Stimulated activated CD8-positive, alpha-beta memory T cell treated with anti-CD3 and anti-CD28 coated beads, Interleukin-15, amount 100 ng/mL, for 1 hour (primary cell): Measurements from ENCODE around the gene TAF4B.
A peak's percentile ranks its signal among the peaks of the same experiment; 100 is the strongest.
"Not testable (repeated sequence)": the region's sequence is repeated elsewhere in the genome, so short reads cannot be mapped to it uniquely, and the experiment has no call there.

Experiments
- DNase-seq: peaks from one replicate; pipeline ENCODE4 v3.0.0-alpha.2; 2020; ENCODE audit warnings: low read depth

Gene TAF4B, protein sequence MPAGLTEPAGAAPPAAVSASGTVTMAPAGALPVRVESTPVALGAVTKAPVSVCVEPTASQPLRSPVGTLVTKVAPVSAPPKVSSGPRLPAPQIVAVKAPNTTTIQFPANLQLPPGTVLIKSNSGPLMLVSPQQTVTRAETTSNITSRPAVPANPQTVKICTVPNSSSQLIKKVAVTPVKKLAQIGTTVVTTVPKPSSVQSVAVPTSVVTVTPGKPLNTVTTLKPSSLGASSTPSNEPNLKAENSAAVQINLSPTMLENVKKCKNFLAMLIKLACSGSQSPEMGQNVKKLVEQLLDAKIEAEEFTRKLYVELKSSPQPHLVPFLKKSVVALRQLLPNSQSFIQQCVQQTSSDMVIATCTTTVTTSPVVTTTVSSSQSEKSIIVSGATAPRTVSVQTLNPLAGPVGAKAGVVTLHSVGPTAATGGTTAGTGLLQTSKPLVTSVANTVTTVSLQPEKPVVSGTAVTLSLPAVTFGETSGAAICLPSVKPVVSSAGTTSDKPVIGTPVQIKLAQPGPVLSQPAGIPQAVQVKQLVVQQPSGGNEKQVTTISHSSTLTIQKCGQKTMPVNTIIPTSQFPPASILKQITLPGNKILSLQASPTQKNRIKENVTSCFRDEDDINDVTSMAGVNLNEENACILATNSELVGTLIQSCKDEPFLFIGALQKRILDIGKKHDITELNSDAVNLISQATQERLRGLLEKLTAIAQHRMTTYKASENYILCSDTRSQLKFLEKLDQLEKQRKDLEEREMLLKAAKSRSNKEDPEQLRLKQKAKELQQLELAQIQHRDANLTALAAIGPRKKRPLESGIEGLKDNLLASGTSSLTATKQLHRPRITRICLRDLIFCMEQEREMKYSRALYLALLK

DNA sequence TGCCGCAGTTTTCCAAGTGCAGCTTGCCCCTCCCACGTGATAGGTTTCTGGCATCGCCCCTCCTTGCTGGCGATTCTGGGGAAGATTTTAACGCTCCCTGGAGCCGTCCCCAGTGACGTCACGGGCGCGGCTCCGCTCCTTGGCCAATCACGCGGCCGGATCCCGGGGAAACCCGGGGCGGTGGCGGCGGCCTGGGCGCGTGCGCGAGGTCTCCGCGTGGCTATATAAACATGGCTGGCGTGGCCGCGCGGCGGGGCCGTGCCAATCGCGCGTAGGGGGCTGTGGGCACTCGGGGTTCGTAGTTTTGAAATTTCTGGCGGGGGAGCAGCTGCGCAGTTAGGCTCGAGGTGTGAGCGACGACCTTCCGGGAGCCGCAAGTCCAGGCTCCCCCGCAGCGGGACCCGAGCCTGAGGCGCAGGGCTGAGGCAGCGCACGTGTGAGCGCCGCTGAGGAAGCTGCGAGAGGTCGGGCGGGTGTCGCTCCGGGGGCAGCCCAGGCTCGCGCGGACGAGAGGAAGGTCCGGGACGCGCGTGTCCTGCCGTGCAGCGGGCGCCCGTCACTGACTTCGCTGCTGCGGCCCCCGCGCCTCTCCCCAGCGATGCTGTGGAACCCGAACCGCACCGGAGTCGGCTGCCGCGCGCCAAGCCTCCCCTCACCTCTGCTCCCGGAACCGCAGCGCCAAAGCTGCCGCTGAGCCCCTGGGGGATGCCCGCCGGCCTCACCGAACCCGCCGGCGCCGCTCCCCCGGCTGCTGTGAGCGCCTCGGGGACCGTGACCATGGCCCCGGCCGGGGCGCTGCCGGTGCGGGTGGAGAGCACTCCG lies at the start of gene TAF4B:
TSS of gene TAF4B (plus strand) at position 217 of the 822 bp plus-strand sequence. CDS start at position 706, 489 bp downstream.
- DNase-seq: peak; percentile 84

DNA sequence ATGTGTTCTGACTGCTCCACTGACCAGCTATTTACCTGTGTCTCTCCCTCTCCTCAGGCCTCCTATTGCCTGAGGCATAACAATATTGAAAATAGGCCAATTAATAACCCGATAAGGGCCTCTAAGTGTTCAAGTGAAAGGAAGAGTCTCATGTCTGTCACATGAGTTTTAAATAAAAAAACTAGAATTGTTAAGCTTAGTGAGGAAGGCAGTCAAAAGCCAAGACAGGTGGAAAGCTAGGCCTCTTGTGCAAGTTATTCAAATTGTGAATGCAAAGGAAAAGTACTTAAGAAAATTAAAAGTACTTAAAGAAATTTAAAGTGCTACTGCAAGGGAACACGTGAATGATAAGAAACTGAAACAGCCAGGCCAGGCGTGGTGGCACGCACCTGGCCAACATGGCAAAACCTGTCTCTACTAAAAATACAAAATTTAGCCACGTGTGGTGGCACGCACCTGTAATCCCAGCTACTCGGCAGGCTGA lies 44.9 kb upstream of the TAF4B start:
- no peak for DNase-seq

DNA sequence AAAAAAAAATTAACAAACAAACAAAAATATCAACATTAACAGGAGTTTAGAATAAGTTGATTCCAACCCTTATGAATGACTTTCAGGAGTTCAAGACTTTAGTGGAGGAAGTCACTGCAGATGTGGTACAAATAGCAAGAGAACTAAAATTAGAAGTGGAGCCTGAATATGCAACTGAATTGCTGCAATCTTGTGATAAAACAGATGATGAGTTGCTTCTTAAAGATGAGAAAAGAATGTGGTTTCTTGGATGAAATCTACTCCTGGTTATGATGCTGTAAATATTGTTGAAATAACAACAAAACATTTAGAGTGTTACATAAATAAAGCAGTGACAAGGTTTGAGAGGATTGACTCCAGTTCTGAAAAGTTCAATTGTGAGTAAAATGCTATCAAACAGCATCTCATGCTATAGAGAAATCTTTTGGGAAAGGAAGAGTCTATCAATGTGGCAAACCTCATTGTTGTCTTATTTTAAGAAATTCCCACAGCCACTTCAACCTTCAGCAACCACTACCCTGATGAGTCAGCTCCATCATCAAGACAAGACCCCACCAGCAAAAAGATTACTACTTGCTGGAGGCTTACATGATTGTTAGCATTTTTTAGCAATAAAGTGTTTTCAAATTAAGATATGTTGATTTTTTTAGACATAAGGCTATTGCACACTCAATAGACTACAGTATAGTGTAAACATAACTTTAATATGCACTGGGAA lies 42.7 kb upstream of the TAF4B start:
- no peak for DNase-seq

DNA sequence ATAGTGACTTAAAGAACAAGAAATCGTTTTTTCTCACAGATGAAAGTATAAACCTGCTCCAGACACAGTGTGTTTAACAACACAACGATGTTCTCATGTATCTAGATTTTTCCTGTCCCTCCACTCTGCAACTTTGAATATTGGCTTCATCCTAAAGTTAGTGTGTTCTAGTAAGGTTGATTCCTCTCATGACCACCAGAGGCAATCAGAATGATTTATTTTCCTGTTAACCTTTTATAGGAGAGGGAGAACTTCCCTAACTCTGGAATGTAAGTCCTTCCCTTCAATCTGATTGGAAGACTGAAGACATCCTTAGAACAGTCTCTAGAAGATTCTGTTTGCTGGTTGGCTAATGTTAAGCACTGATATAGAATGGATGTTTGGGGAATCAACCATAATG lies 41.0 kb upstream of the TAF4B start:
- DNase-seq: no peak

DNA sequence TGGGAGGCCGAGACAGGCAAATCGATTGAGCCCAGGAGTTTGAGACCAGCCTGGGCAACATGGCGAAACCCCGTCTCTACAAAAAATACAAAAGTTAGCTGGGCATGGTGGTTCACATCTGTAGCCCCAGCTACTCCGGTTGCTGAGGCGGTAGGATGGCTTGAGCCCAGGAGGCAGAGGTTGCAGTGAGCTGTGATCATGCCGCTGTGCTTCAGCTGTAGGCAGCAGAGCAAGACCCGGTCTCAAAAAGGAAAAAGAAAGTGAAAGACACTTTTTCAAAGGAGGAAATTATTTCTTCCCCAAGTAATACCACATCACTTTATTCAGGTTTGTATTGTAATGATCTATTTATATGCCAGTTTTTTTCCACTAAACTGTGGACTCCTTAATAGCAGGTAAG lies 35.7 kb upstream of the TAF4B start:
- DNase-seq: no peak

DNA sequence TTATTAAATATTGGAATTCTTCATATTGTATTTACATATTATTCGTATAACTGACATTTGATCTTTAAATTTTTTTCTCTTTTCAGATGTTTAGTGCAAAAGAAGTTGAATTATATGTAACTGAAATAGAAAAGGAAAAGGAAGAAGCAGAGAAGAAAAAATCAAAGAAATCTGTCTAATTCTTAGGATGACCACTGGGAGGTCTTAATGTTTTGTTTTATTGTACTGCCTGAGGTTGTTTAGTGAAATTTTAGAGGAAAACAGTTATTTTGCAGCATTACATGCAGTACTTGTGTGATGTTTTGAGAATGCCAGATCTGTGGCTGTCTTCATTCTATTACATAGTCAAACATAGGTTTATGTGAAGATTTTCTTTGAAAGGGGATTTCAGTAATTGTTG lies 34.0 kb upstream of the TAF4B start:
- no peak for DNase-seq

DNA sequence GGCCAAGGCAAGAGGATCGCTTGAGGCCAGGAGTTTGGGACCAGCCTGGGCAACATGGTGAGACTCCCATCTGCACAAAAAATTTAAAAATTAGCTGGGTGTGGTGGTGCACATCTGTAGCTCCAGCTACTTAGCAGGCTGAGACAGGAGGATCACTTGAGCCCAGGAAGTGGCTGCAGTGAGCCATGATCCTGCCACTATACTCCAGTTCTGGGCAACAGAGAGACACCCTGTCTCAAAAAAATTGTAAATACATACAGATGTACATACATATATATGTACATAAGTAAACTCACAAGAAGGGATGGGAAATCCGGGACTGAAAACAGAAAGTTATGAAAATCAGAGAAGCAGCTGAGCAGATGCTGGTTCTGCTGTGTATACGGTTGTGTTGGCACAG lies 29.6 kb upstream of the TAF4B start:
- DNase-seq: no peak

DNA sequence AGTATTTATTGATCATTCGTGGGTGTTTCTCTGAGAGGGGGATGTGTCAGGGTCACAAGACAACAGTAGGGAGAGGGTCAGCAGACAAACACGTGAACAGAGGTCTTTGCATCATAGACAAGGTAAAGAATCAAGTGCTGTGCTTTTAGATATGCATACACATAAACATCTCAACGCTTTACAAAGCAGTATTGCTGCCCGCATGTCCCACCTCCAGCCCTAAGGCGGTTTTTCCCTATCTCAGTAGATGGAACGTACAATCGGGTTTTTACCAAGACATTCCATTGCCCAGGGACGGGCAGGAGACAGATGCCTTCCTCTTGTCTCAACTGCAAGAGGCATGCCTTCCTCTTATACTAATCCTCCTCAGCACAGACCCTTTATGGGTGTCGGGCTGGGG lies 24.2 kb upstream of the TAF4B start:
- DNase-seq: not testable (repeated sequence)

DNA sequence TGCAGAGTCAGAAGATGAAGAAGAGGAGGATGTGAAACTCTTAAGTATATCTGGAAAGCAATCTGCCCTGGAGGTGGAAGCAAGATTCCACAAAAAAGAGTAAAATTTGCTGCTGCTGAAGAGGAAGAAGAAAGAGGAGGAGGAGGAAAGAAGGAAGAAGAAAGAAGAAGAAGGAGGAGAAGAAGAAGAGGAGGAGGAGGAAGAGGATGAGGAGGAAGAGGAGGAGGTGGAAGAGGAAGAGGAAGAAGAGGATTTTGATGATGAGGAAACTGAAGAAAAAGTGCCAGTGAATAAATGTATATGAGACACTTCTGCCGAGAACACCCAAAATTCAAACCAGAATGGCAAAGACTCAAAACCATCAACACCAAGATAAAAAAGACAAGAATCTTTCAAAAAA lies 20.9 kb upstream of the TAF4B start:
- DNase-seq: no peak

DNA sequence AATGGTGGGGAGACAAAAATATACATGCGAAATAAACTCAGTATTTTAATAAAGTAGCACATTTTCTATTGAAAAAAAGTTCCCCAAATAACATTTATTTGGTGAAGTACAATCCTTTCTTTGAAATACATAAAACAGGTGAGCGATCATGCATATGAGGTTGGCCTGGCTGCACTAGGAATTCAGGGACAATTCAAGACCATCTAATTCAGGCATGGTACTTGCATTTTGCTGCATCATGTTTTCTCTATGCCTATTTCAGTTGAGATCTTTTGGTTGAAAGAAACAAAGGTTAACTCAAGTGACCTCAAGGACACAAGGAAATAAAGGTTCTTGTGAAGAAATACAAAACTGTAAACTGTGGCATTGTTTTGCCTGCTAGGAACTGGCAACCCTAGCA lies 19.8 kb upstream of the TAF4B start:
- no peak for DNase-seq

DNA sequence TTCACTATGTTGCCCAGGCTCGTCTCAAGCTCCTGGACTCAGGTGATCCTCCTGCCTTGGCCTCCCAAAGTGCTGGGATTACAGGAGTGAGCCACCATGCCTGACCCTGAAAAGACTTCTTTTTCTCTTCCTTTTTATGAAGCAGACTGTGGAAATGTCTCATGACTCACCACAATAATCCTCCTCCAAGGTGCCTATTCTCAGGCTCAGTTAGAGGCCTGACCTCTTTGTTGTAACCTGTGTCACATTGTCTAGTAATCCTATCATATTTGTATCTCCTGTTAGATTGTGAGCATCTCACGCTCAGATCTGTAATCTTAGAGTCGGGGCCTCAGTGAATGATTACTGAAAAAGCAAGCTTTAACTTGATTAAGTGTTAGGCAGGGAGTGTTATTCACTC lies 18.3 kb upstream of the TAF4B start:
- DNase-seq: no peak

DNA sequence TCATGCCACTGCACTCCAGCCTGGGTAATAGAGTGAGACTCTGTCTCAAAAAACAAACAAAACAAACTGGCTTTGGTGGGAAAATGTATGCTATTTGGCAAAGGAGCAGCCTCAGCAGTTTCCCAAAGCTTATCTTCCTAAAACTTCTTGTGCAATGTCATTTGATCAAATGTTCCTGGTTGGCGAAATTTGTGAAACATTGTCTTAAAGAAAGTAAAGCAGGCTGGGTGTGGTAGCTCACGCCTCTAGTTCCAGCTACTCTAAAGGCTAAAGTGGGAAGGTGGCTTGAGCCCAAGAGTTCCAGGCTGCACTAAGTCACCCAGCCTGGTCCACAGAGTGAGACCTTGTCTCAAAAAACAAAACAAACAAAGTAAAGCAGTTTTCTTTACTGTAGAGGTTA lies 17.3 kb upstream of the TAF4B start:
- DNase-seq: no peak

DNA sequence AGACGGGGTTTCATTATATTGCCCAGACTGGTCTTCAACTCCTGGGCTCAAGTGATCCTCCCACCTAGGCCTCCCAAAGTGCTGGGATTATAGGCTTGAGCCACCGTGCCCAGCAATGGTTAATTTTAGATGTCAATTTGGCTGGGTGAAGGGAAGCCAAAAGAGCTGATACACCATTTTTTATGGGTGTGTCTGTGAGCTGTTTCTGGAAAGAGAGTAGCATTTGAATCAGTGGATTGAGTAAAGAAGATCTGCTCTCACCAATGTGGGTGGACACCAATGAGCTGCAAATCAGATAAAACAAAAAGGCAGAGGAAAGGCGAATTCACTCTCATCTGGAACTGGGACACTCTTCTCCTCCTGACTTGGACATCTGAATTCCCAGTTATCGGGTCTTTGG lies 16.1 kb upstream of the TAF4B start:
- no peak for DNase-seq

DNA sequence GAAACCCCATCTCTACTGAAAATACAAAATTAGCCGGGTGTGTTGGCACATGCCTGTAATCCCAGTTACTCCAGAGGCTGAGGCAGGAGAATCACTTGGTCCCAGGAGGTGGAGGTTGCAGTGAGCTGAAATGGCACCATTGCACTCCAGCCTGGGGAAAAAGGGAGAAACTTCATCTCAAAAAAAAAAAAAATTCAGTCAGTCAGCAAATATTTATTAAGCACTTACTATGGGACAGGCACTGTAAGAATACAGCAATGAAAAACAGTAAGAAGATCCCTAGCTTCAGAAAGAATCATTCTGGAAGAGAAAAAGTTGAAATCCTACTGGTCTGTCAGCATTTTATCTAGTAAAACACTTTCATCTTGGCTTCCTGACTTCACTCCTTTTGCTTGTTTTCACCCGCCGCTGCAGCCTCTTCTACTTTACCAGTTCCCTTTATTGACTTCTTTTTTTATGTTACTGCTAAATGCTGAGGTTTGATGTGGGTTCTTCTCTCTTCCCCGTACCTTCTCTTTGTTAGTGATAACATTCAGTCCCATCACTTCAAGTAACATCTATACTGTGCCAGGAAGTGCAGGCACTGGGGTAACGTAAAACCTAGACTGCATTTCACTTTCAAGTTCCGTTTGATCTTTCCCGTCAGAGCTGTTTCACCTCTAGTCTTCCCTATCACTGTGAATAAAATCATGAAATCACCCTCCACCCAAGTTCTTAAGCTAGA lies 10.8 kb upstream of the TAF4B start:
- peak; percentile 10 for DNase-seq

DNA sequence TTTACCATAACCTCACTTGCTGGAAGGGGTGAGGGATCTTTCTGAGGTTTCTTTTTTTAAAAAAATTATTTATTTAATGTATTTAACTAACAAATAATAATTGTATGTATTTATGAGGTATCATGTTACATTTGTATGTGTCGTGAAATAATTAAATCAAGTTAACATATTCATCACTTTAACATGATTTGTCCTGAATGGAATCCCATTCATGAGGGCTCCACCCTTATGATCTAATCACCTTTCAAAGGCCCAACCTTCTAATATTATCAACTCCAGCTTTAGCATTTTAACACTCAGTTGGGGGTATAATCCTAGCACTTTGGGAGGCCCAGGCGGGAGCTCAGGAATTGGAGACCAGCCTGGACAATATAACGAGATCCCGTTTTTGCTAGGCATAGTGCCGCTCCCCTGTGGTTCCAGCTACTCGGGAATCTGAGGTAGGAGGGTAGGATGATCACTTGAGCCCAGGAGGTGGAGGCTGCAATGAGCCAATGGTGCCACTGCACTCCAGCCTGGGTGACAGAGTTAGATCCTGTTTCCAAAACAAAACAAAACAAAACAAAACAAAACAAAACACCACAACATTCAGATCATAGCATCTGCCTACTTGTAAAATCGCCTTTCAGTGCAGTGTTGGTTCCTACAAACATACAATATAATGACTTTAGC lies 1.1 kb upstream of the TAF4B start:
- DNase-seq: no peak

DNA sequence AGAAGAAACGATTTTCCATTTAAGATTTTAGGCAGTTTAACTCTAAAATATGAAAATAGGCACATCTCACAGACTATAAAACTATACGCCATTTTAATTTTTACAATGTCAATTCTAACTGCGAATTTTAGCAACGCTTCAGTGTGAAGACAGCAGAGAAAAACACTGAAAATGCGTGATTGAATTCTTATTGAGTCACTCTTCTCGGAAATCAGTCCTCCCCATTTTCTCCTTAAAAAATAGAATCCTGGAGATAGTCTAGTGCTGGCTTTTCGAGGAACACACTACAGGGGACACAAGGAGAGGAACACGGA lies 373 bp upstream of the TAF4B start:
- no peak for DNase-seq

DNA sequence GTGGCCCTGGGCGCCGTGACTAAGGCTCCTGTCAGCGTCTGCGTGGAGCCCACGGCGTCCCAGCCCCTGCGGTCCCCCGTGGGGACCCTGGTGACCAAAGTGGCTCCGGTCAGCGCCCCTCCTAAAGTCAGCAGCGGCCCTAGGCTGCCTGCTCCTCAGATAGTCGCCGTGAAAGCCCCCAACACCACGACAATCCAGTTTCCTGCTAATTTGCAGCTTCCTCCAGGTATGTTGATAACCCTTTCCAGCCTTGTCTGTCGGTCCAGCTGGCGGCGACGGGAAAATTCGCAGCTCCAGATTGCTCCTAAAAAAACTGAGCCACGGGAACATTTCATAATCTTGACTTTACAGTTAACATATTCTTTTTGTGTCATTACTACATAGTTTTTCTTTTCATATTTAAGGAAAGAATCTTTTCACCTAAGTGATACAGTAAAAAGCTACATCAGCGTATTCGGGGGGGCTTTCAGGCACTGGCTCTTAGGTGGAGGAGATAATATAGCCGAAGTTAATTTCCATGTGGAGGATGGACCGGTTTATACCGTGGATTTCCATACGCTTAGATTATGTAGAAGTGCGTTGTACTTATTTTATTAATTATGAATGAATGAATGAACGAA lies 916 bp downstream of the TAF4B start:
- DNase-seq: no peak

DNA sequence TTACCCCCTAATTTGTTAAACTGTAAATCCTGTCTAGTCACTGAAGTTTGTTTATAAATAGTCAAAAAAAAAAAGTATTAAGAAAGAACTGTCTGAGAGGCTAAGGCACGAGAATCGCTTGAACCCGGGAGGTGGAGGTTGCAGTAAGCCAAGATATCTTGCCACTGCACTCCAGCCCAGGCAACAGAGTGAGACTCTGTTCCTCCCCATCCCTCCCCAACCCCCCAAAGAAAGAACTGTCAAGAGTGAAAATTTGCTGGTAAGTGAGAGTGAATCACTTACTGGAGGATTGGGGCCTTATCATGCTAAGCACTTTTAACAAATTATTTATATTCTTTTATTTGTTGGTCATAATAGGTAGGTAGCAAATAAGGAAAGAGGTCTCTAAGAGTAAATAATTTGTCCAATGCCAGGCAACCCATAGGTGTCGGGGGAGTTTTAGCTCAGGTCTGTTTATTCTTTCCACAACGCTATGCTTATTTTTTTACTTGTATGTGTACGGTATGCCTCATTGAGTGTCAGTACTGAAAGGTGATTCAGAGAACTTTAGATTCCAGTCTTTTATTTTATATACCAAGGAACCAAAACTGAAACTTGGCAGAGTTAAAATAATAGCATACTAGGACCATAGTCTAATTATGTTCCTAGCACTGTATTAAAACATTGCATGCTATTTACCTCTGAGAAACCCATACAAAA lies 2.5 kb downstream of the TAF4B start:
- no peak for DNase-seq

DNA sequence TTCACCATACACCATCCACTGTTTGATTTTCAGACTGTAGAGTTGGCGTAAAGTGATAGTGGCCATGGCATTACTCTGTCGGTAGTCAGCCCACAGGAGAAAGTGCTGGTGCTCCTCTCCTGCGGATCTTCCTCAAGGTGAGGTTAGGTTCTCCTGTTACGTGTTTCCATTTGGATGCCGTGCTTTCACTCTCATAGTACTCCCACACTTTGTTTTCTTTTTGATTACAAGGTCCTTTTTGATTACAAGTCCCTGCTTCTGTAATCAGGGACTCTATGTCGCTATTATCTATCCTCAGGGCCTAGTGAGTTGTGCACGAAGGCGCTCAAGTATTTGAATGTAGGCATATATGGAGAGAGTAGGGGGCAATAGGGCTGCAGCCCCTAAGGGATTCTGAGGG lies 4.3 kb downstream of the TAF4B start:
- DNase-seq: no peak
